Measurements from ENCODE around the gene CEMP1.

CEMP1 gene

GRCh38 chr16:2518823-2519710 is 12.1 kb downstream of the CEMP1 start:
- DNase-seq (ENCODE audit: low spot score): no peak

DNA sequence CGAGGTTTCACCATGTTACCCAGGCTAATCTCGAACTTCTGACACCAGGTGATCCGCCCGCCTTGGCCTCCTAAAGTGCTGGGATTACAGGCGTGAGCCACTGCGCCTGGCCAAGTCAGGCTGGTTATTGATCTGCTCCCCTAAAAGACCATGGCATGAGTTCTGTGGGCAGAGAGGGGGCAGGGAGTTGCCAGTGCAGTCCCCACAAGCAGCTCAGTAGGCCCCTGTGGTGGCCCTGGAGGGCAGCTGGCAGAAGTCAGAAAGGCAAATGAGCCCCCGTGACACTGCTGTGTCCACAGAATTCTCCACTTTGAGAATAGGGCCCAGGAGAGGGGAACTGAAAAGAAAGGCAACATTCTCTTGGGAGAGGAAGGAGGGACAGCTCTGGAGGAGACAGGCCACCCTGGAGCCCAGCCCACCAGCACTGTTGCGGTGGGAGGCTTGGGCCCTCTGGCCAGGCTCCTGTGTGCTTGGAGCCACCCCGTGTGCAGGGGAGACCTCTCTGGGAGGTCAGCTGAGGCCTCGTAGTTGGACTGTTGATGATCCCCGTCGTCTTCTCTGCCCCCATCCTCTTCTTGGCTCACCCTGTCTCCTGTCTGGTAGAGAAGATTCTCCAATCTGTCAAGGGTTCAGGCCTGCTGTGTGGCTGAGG is 13.1 kb downstream of the CEMP1 start:
- no peak for DNase-seq (ENCODE audit: low spot score)

DNA sequence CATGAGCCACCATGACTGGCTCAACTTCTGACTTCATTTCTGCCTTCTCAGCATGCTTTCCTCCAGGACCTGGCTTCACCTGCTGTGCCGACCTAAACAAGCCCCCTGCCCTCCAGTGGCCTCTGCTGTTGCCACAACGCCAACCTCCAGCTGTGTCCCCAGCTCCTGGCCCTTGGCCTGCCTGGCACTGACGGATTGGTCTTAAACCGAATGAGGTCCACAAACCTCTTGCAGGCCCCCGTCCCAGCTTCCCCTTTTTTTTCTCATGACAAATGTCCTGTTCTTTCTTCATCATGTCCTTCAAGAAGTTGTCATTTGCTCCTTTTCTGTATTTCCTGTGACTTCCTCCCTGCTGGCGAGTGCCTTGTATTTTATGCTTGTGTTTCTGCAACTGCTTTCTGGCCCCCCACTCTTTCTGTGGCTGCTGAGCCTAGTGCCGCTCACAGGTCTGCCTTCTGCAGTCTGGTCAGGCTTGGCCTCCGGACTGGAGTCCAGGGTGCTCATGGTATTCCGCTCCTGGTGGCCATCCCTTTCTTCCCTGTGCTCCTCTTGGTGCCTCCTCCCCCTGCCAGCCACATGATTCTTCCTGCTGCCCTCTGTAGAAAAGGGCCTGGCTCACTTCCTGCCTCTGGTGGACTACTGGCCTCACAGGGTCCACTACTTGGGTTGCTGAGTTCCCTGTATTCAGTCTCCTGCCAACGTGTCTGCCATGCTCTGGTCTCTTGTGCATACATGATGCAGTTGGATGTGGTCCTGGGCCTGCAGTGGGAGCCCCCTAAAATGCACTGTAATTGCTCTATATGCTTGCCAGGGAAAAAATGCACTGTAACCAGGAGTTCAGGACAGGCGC is 14.6 kb downstream of the CEMP1 start:
- no peak for DNase-seq (ENCODE audit: low spot score)

DNA sequence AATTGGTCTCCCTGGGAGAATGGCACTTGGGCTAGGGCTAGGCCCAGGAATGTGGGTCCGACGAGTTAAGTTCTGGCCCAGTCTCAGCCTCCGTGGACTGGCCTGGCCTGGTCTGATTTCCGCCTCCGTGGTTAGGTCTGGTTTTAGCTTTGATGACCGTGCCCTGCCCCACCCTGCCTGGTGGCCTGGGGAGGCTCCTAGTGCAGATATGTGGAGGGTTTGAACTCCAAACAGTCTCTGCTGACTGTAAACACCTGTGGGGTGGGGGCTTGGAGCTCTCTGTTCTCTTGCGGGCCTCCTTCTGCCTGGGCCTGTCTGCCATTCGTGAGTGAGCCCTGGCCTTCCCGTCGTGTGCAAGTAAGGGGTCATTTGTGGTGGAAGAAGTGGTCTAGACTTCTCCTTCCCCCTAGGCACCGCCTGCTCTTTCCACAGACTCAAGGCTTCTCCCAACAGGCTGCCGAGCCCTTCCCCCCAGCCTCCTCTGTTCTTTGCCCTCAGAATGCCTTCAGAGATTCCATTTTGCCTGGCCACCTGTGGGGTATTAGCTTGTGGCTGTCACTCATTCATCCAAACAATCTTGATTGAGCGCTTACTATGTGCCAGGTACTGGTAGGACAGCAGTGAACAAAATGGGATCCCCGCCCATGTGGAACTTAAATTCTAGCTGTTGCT is 15.9 kb downstream of the CEMP1 start:
- no peak for DNase-seq (ENCODE audit: low spot score)

DNA sequence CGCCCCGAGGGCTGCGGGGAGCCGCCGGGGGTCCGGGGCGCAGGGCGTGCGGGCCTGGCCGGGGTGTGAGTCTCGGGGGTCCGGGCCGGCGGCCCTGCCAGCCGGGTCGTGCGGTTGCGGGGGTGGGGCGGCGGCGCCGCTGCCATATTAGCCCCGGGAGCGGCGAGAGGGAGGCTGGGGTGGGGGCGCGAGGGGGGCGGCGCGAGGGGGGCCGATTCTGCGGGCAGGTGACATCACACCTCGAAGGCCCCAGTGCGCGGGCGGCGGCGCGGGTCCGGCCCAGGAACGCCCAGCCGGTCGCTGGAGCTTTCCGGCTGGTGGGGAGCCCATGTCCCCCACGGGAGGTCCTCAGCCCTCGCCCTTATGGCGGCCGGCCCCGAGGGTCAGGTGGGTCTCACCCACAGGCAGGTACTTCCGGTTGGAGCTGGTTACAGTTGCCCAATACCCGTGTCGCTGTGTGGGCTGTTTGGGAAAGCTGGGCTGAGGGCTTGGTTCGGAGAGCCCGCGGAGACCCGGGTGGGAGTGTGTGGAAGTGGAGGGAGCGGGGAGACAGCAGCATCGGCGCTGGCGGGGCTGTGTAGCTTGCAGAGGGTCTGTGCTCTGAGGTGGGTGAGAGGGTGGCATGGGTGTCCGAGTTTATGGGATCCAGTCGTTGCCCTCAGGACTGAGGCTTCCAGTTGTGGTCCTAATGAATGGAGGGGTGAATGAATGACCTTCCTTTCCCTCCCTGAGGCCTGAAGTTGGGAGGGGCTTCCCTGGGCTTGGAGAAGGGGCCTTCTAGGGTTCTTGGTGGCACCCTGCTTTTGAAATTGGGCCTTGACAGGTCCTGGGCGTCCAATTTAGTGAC is 16.7 kb downstream of the CEMP1 start:
- no peak for DNase-seq (ENCODE audit: low spot score)

GRCh38 chr16:2513405-2514332 is 17.5 kb downstream of the CEMP1 start, which contains the start of gene ATP6V0C:
ATP6V0C (plus strand) TSS chr16:2513952; CDS start chr16:2514104, 152 bp downstream.
- peak; percentile 89 for DNase-seq (ENCODE audit: low spot score)

- DNase-seq (ENCODE audit: low spot score): no peak
Measured at GRCh38 chr16:2512735-2513404, 18.3 kb downstream of the CEMP1 start.

- no peak for DNase-seq (ENCODE audit: low spot score)
Measured at GRCh38 chr16:2511996-2512734, 19.0 kb downstream of the CEMP1 start.

DNA sequence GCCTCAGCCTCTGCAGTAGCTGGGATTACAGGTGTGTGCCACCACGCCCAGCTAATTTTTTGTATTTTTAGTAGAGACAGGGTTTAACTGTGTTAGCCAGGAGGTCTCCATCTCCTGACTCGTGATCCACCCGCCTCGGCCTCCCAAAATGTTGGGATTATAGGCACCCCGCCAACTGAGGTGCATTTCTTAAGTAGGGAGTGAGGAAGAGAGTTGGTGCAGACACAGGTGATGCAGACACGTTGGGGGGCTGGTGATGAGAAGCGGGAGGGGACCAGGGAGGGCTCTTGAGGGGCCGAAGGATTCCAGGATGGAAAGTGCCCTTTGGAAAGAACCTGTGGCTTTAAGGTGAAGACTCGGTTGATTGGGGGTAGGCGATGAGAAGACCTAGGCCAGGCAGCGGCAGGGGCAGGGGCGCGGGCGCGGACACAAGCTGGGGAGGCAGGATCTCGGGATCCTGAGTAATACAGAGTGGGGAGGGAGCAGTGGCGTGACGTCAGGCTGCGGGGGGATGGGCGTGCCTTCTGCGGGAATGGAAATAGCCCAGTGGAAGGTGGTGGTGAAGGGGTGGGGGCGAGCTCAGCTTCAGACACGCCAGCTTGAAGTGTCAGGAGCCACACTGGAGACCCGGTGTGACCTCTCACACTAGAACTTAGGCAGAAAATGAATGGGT is 19.9 kb downstream of the CEMP1 start:
- peak; percentile 64 for DNase-seq (ENCODE audit: low spot score)

- no peak for DNase-seq (ENCODE audit: low spot score)
Measured at GRCh38 chr16:2508722-2509400, 22.3 kb downstream of the CEMP1 start.

- no peak for DNase-seq (ENCODE audit: low spot score)
Measured at GRCh38 chr16:2507665-2508064, 23.5 kb downstream of the CEMP1 start.

- DNase-seq (ENCODE audit: low spot score): no peak
Measured at GRCh38 chr16:2507052-2507659, 24.1 kb downstream of the CEMP1 start.

DNA sequence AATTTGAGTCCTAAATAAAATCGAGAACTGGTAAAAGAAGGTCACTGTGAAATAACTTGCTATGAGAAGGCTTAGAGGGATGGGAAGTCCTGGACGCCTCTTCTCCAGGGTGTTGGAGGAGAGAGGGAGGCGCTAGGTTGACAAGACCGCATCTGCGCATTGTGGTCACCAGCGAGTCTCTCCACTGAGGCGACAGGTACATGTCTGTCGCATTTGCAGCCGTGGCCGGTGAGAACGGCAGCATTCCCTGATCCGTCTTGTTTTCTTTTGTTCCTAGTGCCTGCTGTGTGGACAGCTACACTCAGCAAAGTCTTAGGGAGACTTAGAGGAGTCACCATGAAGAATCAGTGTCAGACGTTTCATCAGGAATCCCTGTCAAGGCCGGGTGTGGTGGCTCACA is 25.5 kb downstream of the CEMP1 start:
- no peak for DNase-seq (ENCODE audit: low spot score)

DNA sequence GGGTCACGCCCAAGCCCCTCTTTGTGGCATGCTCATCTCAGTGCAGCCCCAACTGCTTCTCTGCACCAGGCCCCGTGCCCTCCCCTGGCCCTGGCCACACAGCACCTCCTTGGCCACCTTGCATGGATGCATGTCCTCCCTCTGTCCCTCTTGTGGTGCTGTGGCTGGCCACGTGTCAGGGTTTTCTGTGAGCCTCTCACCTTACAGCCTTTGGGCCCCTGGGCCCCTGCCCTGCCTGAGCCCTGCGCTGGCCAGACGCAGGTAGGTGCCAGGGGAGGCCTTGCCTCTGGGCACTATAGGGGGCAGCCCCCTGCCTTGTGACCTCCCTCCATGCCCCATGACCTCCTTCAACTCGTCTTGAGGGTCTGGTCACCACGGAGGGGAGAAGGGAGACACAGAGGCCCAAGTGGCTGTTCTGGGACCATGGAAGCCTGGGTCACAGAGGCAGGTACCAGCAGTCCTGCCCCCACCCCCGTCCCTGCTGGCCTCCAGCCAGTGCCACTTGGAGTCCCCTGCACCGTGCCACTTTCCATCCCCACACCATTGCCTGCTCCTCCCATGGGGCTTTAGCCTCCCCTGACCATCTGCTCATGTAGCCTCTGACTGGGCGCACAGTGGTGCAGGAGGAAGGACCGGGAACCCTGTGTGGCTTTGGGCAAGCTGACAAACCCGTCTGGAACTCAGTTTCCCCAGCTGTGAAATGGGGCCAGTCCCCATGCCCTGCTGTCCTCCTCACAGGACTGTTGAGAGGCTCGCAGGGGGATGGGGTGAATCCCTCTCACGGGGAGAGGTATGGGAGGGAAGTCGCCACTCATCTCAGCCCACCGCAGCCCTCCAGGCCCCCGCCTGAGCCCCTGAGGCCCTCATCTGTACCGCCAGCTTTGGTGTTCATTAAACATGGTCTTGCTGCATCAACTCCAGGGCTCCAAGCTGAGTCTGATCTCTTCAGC is 29.0 kb downstream of the CEMP1 start:
- no peak for DNase-seq (ENCODE audit: low spot score)

DNA sequence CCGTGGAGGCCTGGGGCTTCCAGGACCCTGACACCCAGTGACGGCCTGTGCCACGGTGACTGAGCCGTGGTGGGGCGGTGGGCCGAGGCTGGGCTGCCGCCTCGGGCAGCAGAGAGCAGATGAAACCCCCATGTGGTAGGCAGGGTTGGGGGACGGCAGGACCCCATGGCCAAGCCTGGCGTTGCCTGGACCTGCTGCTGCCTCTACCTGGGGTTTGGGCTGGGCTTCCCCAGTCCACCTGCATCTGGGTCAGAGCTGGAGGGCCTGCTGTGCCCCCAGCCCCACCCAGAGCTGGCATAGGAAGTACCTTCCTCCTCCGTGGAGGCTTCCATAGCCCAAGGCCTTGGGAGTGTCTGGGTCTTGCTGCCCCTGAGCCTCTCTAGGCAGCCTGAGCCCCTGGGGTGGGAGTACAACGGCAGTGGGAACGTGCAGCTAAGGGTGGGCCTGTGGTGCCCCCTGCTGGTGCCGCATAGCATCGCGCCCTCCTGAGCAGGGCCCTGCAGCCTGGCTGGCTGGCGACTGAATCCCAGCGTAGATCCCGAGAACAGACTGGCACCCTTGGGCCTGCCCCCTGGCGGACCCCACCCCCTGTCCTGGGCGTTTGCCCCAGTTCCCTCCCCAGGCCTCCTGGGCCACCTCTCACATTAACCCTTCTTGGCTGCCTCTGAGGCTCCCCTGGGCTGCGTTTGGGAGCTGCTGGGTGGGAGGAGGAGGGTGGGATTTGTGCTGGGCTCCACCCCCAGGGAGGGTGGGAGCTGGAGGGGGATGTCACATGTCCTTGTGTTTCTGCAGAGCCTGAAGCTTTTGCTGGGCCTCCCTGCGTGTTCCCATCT is 30.1 kb downstream of the CEMP1 start:
- DNase-seq (ENCODE audit: low spot score): peak; percentile 83

Data from cerebellar cortex (tissue), 1 donor.